ENCODE results near the gene GPAT3.

DNA sequence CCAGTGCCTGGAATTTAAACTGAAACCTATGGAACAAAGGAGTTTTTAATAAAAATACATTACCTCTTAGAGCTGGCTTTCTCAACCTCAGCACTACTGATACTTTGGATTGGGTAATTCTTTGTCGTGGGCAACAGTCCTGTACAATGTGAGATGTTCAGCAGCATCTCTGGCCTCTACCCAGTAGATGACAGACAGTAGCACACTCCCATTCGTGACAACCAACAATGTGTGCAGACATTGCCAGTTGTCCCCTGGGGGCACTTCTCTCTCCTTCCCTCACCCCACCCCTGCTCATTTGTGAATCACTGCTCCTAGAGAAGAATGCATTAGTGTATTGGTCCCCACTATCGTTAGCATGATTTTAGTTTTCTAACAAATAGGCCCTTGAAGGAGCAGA lies 16.2 kb downstream of the GPAT3 start:
- no peak for TF ChIP-seq POLR2A (IDR thresholded peaks at IDR 0.05; ENCODE audit: extremely low read depth, insufficient read length)
- TF ChIP-seq, protein P1, sequence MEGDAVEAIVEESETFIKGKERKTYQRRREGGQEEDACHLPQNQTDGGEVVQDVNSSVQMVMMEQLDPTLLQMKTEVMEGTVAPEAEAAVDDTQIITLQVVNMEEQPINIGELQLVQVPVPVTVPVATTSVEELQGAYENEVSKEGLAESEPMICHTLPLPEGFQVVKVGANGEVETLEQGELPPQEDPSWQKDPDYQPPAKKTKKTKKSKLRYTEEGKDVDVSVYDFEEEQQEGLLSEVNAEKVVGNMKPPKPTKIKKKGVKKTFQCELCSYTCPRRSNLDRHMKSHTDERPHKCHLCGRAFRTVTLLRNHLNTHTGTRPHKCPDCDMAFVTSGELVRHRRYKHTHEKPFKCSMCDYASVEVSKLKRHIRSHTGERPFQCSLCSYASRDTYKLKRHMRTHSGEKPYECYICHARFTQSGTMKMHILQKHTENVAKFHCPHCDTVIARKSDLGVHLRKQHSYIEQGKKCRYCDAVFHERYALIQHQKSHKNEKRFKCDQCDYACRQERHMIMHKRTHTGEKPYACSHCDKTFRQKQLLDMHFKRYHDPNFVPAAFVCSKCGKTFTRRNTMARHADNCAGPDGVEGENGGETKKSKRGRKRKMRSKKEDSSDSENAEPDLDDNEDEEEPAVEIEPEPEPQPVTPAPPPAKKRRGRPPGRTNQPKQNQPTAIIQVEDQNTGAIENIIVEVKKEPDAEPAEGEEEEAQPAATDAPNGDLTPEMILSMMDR (IDR thresholded peaks at IDR 0.05; ENCODE audit: low read depth, low read length): no peak
- TF ChIP-seq MYC (IDR thresholded peaks at IDR 0.05; ENCODE audit: low read depth, low read length): no peak

All from NB4 (cell line).